HG02970 (cell line): ENCODE measurements around the gene ZFPM1.
"Not testable (repeated sequence)": the region's sequence is repeated elsewhere in the genome, so short reads cannot be mapped to it uniquely, and the experiment has no call there.

ENCODE experiments used
- ATAC-seq: cut with Tn5 transposase; IDR thresholded peaks from one replicate; pipeline ENCODE4 v1.9.1; 2021; ENCODE audit warnings: mild to moderate bottlenecking, moderate library complexity, moderate number of reproducible peaks; ENCODE audit not compliant: unreplicated experiment, low FRiP score

Gene ZFPM1

DNA sequence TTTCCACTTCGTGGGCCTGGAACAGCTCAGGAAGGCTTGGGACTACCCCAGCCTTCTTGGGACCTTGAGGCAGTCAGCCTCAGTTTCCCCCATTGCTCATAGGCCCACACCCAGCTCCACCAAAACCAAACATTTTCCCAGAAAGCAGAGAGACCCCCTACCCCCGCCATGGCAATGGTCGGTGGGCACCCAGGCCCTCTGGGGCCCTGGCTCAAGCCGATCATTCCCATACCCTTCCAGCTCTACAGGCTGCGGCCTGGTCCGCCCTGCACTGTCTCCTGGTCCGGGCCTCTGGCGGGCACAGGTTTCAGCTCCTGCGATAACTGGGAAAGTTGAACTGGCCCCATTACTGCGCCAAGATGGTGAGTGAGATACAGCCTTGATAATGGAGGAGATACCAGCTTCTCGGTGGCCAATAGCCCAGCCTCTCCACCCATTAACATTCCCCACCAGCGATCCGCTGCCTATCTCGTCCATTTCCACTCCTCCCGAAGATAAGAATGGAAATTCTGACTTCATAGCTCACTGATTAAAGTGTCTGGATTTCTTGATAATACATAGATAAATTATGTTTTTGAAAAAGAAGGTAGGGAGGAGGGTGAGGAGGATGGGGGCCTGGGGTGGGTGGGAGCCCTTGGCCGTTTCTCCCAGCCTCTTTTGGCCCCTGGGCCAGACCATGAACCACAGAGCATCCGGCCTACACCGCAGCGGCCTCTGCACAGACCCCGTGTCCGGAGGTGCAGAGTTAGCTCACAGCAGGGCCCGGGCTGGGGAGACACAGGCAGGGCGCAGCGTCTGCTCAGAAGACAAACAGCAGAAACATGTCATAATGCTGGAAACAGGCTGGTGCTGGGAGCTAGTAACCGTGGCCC lies 11.6 kb downstream of the ZFPM1 start:
- no peak for ATAC-seq

DNA sequence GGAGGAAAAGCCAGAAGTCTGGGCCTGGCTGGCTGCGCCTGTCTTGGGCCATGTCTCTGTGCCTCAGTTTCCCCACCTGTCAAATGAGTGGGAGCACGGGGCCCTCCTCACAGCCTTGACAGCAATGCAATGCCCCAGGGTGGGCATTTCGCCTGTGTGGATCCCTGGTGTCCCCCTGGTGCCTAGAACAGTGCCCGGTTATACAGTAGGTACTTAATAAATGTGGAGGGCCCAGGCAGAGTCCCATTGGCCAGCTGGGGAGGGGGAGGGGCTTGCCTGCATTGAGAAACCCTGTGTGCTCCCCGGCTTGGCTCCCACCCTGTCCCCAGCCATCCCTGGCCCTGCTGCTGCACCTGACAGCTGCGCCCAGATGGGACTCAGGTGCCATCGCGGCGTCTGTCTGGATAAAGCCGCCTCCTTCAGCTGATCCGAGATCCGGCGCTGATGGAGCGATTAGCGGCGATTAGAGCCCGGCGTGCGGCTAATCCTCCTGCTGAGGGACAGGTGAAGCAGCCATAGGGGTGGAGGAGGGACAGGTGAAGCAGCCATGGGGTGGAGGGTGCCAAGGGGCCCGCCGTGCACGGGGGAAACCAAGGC lies 12.4 kb downstream of the ZFPM1 start:
- ATAC-seq, result no peak

DNA sequence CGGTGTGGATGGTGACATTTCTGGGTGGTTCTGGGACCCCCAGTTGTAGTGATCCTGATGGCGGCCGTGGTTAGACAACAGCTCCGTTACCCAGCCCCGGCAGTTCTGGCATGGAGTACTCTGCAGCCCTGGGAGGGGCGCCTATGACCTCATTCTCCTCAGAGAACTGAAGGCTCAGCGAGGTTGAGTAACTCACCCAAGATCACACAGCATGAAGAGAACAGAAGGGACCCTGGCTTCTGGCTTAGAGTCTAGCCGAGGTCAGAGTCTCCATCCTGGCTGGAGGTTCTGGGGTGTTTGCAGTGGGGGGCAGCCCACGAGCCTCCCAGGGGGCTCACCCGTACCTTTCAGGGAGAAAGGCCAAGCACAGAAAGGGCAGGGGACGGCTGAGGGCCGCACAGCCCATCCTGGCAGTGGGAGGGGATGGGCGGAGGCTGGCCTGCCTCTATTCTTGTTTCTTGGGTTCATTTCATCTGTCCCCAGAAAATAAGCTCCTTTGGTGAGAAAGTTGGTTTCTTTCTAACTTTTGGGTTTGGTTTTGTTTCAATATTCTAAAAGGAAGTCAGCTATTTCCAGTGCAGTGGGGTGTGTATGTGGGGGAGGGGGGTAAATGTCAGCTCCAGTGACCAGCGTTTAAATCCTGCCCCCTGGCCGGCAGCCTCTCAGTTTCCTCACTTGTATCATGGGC lies 13.2 kb downstream of the ZFPM1 start:
- ATAC-seq, result no peak

DNA sequence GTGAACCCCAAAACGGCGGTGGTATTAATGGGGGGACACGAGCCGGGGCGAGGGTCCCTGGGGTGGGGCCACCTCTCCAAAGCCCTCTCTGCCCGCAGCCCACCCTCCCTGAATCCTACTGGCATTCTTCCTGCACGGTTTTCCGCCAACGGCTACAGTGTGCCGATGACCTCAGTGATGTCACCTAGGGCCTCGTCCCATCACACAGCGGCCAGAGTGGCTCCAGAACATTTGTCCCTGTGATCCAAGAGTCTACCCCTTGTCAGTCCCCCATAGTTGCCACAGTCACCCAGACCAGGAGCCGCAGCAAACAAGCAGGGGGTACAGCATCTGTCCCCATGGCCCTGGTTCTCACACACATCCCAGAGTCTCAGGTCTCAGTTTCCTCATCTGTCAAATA lies 13.9 kb downstream of the ZFPM1 start:
- ATAC-seq, result no peak

DNA sequence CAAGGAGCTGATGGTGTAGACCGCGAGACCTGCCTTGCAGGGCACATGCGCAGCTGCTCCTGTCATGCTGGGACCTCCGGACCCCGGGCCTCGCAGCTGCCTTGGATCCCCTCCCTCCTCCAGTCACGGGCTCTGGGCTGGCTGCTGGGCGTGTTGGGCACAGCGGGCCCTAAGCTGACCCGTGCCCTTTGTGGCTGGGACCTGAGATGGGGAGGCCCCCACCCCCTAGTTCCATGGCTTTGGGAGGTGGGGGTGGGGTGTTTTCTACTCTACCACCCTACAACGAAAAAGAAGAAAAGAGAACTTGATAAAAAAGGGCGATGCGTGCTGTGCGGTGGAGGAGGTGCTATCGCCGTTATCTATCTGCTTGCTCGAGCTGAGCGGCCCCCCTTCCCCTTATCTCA lies 14.5 kb downstream of the ZFPM1 start:
- ATAC-seq, result no peak

DNA sequence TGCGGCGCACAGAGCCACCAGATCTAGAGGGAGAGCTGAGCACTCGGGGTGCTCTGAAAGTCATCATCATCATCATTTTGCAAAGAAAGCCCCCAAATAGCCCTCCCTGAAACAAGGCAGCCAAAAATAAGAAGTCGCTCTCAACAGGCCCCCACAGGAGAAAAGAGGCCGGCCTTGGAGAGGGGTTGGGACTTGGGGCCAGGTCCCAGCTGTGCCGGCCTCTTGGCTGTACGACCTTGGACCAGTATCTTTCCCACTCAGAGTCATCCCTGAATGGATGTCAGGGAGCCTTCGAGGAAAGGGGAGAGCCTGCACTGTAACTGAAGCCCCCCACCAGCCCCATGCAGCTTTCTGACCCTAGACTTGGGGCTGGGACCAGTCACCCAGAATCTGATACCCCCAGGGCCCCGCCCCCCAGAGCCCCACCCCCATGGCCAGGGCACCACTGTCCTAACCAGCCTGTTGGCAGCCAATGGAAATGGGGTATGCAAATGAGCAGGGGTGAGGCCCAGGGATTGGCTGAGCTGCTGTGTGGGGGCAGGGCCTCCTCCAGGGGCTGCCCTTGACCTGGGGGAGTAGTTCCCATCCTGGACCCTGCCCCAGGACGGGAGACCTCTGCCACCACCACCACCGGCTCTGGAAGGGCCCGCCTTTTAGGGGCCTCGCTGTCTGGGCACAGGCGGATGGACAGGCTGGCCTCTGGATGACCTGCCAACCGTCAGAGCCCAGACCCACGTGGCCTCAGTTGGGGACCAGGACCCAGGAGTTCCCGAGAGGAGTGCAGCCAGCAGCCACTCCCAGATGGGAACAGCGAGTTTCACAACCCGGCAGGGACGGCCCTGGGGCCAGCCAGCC lies 15.4 kb downstream of the ZFPM1 start:
- no peak for ATAC-seq

DNA sequence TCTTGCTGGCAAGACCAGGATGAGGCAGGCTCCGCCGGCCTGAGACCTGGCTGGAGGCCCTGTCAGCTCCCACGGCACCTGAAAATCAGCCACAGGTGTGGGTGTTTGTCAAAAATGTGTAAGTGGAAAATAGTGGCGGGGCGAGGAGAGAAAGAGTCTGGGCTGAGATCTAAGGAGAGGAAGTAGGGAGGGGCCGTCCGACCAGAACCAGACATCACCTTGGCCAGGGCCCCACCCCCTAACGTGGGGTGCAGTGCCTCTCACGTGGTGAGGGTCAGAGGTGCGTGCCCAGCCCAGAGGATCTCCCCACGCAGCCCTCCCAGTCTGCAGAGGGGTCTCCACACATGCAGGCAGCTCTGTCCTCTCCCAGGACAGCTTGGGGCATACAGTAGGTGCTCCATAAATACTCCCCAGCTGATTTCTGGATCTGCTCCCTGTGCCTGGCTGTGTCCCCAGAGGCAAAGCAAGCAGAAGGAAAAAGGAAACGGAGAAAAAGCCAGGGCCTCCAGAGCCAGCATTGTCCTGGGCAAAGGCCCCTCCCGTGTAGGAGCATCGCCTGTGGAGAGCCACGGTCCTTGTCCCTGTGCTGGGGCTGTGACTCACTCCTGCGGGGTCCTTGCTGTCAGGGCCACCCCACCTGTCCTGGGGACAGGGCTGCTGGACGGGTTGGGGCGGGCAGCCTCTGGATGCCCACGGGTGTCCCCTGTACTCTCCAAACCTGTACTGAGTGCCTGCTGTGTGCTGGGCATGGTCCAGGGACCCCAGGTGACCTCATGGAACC lies 16.7 kb downstream of the ZFPM1 start:
- no peak for ATAC-seq

DNA sequence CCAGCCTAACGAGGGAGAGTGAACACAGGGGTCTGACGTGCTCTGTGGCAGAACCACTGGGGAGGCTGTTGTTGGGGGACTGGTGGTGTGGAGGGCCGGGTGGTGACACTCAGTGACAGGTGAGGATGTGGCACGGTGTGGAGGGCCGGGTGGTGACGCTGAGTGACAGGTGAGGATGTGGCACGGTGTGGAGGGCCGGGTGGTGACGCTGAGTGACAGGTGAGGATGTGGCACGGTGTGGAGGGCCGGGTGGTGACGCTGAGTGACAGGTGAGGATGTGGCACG lies 17.3 kb downstream of the ZFPM1 start:
- ATAC-seq, result not testable (repeated sequence)

DNA sequence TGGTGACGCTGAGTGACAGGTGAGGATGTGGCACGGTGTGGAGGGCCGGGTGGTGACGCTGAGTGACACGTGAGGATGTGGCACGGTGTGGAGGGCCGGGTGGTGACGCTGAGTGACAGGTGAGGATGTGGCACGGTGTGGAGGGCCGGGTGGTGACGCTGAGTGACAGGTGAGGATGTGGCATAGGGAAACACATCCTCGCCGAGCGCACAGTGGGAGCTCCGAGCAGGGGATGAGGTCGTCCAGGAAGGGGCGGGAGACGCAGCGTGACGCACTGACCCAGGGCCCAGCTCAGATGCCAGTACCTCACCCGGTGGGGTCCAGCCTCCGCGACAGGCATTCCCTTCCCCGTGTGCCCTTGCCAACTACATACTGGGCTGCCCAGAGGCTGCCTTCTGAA lies 17.6 kb downstream of the ZFPM1 start:
- not testable (repeated sequence) for ATAC-seq

DNA sequence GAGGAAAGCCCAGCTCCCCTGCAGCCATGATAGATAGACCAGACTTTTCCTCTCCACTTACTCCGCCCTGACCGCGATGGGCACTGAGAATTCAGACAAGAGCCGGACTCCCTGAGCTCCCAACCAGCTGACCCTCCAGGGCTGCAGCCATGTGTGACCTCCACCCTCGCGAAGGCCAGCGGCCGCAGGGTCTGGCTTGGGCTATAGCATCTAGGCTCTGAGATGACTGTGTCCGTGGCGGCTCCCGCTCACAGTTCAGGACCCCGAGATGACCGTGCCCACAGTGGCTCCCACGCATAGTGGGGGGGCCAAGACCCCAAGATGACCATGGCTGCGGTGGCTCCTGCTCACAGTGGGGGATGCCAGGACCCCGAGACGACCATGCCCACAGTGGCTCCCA lies 18.0 kb downstream of the ZFPM1 start:
- ATAC-seq, result no peak

DNA sequence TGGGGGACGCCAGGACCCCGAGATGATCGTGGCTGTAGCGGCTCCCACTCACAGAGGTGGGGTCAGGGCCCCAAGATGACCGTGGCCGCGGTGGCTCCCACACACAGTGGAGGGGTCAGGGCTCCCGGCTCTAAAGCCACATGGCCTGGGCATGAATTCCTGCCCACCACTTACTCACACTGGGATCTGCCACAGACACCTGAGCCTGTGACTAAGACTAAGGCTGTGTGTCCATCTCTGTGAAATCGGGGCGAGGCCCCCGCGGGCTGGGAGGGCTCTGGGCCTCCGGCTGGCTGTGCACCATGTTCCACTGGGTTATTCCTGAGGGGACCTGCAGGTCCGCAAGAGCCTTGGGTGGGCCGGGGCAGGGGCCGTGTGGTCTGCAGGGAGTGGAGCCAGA lies 18.5 kb downstream of the ZFPM1 start:
- ATAC-seq, result no peak

DNA sequence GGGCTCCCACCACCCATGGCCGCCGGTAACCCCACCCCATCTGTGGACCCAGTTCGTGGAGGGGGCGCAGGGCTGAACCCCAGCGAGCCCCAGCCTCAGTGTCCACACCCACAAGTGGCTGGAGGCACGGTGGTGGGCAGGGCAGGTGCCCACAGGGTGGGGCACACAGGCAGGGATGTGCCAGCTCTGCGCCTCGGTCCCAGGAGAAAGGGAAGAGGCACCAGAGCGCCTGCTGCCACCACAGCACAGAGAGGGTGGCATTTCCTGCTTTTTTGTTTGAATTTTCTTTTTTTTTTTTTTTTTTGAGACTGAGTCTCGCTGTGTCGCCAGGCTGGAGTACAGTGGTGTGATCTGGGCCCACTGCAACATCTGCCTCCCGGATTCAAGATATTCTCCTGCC lies 19.0 kb downstream of the ZFPM1 start:
- ATAC-seq, result no peak

DNA sequence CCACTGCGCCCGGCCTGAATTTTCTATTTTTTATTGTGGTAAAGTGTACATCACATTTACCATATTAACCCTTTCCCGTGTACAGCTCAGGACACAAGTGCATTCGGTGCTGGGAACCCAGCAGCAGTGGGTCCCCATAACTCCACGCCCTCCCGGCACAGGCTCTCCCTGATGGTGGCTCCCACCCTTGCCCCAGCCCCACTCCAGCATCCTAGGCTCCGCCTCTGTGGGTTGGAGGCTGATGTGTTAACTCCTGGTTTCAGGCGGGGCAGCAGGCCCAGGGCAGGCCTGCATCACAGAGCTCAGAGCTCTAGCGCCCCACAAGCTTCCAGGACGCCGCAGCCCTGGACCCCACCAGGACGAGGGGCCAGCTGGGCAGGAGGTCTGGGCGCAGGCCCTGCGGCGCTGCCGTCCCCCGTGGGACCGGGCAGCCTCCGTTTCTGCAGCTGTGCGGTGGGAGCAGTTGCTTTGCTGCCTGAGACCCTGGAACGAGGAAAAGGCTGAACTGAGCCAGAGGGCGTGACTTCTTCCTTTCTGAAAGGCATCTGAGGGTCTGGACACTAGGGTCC lies 19.6 kb downstream of the ZFPM1 start:
- ATAC-seq, result no peak

DNA sequence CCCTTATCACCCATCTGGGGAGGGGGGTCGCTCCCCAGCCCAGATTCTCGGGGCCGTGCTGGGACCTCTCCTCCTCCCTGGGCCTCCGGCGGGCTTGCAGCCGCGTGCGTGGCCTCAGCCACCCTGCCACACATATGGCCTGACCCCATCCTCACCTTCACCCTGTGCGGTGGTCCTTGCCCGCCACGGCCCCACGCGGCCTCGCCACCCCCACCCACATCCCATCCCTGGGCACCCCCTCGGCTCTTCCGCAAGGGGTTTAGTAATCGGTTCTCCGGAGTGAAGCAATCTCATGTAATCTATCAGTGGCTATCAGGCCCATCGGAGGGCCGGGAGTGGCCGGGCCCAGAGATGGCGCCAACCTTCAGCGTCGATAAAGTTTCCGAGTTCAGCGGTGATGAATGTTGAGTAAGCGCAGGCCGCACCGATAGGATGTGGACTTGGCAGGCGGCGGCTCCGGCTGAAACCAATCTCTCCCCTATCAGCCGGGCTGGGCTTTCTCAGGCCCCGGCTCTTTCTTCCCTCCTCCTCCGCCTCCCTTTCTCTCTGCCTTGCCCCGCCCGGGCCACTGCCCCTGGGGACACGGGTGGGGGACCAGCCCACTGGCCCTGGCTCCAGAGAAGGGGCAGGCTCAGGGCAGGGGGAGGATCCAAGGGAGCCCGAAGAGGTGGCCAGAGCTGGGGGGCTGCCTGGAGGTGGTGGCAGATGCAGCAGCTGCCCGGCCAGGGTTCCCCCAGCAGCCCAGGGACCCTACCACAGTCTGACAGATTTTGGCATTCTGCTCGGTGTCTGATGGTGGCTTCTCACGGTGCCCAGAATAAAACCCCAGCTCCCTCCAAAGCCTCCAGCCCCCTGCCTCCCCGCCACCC lies 20.8 kb downstream of the ZFPM1 start:
- no peak for ATAC-seq

DNA sequence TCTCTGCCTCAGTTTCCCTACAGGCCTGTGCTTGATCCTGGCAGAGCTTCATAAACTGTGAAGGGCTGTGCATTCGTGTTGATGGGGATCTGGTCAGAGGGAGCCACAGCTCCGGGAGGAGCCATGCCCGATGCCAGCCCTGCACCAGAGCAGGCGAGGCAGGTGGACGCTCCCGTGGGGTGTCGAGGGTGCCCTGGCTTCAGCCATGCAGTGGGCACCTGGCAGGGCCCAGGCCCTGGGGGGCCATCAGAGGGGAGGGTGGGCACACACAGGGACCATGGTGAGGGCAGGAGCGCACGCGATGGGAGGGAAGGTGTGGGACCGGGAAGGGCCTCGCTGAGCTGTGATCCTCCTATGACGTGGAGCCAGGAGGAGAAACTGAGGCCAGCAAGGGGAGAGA lies 22.0 kb downstream of the ZFPM1 start:
- no peak for ATAC-seq

DNA sequence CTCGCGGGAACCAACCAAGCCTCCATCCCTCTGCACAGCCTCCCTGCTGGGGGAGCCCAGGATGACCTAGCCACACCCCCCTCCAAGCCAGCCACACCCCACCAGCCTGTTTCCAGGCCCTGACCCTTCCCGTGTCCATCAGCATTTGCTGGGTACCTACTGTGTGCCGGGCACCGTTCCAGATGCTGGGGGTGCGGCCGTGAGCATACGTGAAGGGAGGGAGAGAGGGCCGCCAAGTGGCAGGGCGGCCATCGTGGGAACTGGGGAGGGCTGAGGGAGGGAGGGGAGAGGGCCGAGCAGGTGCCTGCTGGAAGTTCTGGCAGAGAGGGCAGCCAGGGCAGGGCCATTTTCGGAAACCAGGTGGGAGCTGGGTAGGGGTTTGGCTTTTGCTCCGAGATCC lies 23.1 kb downstream of the ZFPM1 start:
- no peak for ATAC-seq

DNA sequence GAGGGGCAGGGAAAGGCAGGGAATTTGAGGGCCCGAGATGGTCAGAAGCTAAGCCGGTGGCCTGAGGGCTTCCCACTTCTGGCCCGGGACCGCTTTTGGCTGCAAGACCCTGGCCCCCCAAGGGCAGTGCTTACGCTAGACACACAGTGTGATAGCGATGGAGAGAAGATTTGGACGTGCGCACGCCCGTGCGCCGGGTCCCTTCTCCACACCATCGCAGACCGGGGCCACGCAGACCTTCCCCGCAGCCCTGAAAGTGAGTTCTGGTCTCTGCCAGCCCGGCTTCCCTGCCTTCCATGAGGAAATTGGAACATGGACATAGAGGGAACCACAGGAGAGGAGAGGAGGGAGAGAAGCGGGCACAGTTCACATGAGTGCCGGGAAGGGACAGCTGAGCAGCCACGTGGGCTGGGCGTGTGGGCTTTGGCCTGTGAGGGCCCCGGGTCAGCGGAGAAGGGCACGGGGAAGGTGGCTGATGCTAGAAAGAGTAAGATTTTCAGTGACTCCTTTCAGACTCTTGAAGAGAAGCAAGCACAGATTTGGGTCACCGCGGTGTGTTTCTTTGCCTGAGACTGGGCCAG lies 23.8 kb downstream of the ZFPM1 start:
- no peak for ATAC-seq
